K562 (cell line): Measurements from ENCODE around the gene SLC25A36. TPM values are rescaled to one million over a fixed set of nuclear protein-coding genes. Genes with fewer than 3 reads are reported as not detected.
"Not testable (repeated sequence)": the region's sequence is repeated elsewhere in the genome, so short reads cannot be mapped to it uniquely, and the experiment has no call there.

Source experiments
- ATAC-seq: fragments of 200-7000 bp; cut with Tn5 transposase; 3 replicates; pipeline ENCODE4 v1.9.1; 2020; ENCODE audit warnings: moderate library complexity
- BruUV-seq: library from RNA; stranded (reverse); fragments of 400-500 nt; replicated peaks from 2 replicates; lab custom pipeline; 2021; lab: Mats Ljungman, UMichigan
- CTCF ChIA-PET: fragments of 300-600 bp; formaldehyde crosslinking; extraction: SDS; loops from one replicate; lab custom pipeline; 2021; ENCODE audit warnings: low intra/inter-chr PET ratio; lab: Yijun Ruan, JAX
- POLR2A ChIA-PET: fragments of 300-600, 350-650 bp; sonication (Branson Sonifier 250); formaldehyde crosslinking; extraction: SDS; loops from one replicate; lab custom pipeline; 2021; ENCODE audit warnings: antibody characterized with exemption, inconsistent platforms; lab: Yijun Ruan, JAX
- DNase-seq, 4 experiments: peaks; one replicate each; pipeline versions ENCODE4 v3.0.0 to v3.0.0-alpha.2; 2011 to 2018; ENCODE audit warnings: low spot score in 3 of 4, mixed read lengths in 3 of 4; ENCODE audit errors: extremely low read depth in 1 of 4
- FAIRE-seq: peaks from 2 replicates; lab custom pipeline; 2011; peaks lifted over from hg19 to GRCh38; lab: Jason Lieb, UNC
- H2AFZ ChIP-seq: 2 replicates; pipeline ENCODE4 v1.6.0; 2011; ENCODE audit warnings: low read depth, low read length, control low read depth, inconsistent platforms
- H3K27ac ChIP-seq: fragments of 200-600 bp; 3 replicates; pipeline ENCODE4 v1.8.0; 2011; ENCODE audit warnings: low read depth, mild to moderate bottlenecking, control low read depth, inconsistent platforms, low read length, moderate library complexity, mixed read lengths; ENCODE audit errors: extremely low read depth
- H3K27me3 ChIP-seq, 2 experiments: fragments of 300-600 bp in 1 of 2; 2 replicates in 1 of 2; 3 replicates in 1 of 2; pipeline versions ENCODE4 v1.6.0 to v1.8.0; 2011; ENCODE audit warnings: inconsistent platforms in 2 of 2, low read length in 2 of 2, mild to moderate bottlenecking in 1 of 2, mixed read lengths in 1 of 2, moderate library complexity in 1 of 2; ENCODE audit not compliant: control insufficient read depth in 2 of 2, insufficient read depth in 2 of 2
- H3K36me3 ChIP-seq: fragments of 300-600 bp; 3 replicates; pipeline ENCODE4 v1.8.0; 2011; ENCODE audit warnings: mild to moderate bottlenecking, low read length, inconsistent platforms; ENCODE audit not compliant: control insufficient read depth, insufficient read depth
- H3K4me1 ChIP-seq, 2 experiments: fragments of 200-600 bp in 1 of 2; replicated peaks in 1 of 2; 2 replicates in 1 of 2; 3 replicates in 1 of 2; pipeline versions ENCODE4 v1.5.1 to v1.8.0; 2011; ENCODE audit warnings: inconsistent platforms in 2 of 2, low read length in 2 of 2, mild to moderate bottlenecking in 1 of 2, mixed read lengths in 1 of 2, moderate library complexity in 1 of 2; ENCODE audit not compliant: control insufficient read depth in 2 of 2, insufficient read depth in 2 of 2
- H3K4me2 ChIP-seq: 2 replicates; pipeline ENCODE4 v1.6.1; 2011; ENCODE audit warnings: low read length, control low read depth, inconsistent platforms, mixed read lengths; ENCODE audit not compliant: insufficient read depth
- H3K4me3 ChIP-seq: fragments of 200-600 bp; sonication (generic), shearing (Covaris generic); 2 replicates; pipeline ENCODE4 v1.5.1; 2016; ENCODE audit warnings: control low read depth, inconsistent platforms
- H3K79me2 ChIP-seq: fragments of 200-600 bp; 3 replicates; pipeline ENCODE4 v1.8.0; 2011; ENCODE audit warnings: low read length, inconsistent platforms; ENCODE audit not compliant: control insufficient read depth, insufficient read depth
- H3K9ac ChIP-seq, 2 experiments: 2 replicates each; pipeline versions ENCODE4 v1.6.0 to v1.6.1; 2011; ENCODE audit warnings: low read depth in 2 of 2, low read length in 2 of 2, control low read depth in 1 of 2, inconsistent platforms in 1 of 2, mild to moderate bottlenecking in 1 of 2, mixed read lengths in 1 of 2; ENCODE audit not compliant: insufficient read depth in 1 of 2
- H3K9me1 ChIP-seq: one replicate; pipeline ENCODE4 v1.6.0; 2011; ENCODE audit warnings: inconsistent platforms, mild to moderate bottlenecking, low read length, moderate library complexity; ENCODE audit not compliant: control insufficient read depth, insufficient read depth
- H3K9me3 ChIP-seq: replicated peaks from 2 replicates; pipeline ENCODE4 v1.5.1; 2011; ENCODE audit warnings: low read depth, low read length, inconsistent platforms; ENCODE audit not compliant: control insufficient read depth, insufficient read depth
- H4K20me1 ChIP-seq: replicated peaks from 2 replicates; pipeline ENCODE4 v1.6.1; 2011; ENCODE audit warnings: low read length, inconsistent platforms, mixed read lengths; ENCODE audit not compliant: control insufficient read depth, insufficient read depth
- CHD4 ChIP-seq: fragments of 200-600 bp; sonication (generic); IDR thresholded peaks from 3 replicates; pipeline ENCODE4 v1.6.1; 2012; ENCODE audit warnings: low read depth, mild to moderate bottlenecking, mixed read lengths, low read length, inconsistent platforms; ENCODE audit not compliant: insufficient read depth, insufficient replicate concordance, poor library complexity, severe bottlenecking
- CREB1 ChIP-seq, 2 experiments: sonication (generic) in 1 of 2; formaldehyde crosslinking in 1 of 2; IDR thresholded peaks; 2 replicates each; pipeline versions ENCODE4 v1.6.1 to v1.8.0; 2012 to 2022; ENCODE audit warnings: inconsistent platforms in 1 of 2, mild to moderate bottlenecking in 1 of 2, missing genetic modification reagents in 1 of 2, moderate library complexity in 1 of 2
- HNRNPL ChIP-seq: fragments of 200-400 bp; formaldehyde crosslinking; IDR thresholded peaks from 2 replicates; pipeline ENCODE4 v1.6.1; 2017; ENCODE audit warnings: low read depth, mild to moderate bottlenecking, low read length
- PTRF ChIP-seq: fragments of 450-650 bp; IDR thresholded peaks from 2 replicates; pipeline ENCODE4 v1.6.1; 2016; ENCODE audit warnings: mild to moderate bottlenecking, missing genetic modification characterization, missing compliant biosample characterization
- RHOXF2B ChIP-seq: fragments of 250-450 bp; sonication (Bioruptor Pico); conservative IDR thresholded peaks from 2 replicates; pipeline ENCODE4 v1.5.1; 2021
- SMC3 ChIP-seq: conservative IDR thresholded peaks from 2 replicates; pipeline ENCODE4 v1.6.1; 2011; ENCODE audit warnings: low read depth, low read length, improper control_type of control experiment; ENCODE audit not compliant: insufficient read depth
- SUPT5H ChIP-seq: fragments of 450-650 bp; IDR thresholded peaks from 2 replicates; pipeline ENCODE4 v1.6.1; 2016
- ZNF134 ChIP-seq: fragments of 250-450 bp; sonication (Bioruptor Pico); conservative IDR thresholded peaks from 2 replicates; pipeline ENCODE4 v1.4.0; 2020
- ZNF75A ChIP-seq: fragments of 450-650 bp; formaldehyde crosslinking; IDR thresholded peaks from 2 replicates; pipeline ENCODE4 v1.4.0; 2020; ENCODE audit warnings: mild to moderate bottlenecking
- WGBS: fragments of 100-300 bp; shearing (Covaris generic); methylation state at CpG from one replicate; pipeline ENCODE4 v1.1.6; 2016; ENCODE audit warnings: low coverage, mixed read lengths; ENCODE audit not compliant: insufficient coverage; ENCODE audit errors: missing lambda C conversion rate; 5-methylcytosine and 5-hydroxymethylcytosine counted together
- in situ Hi-C: fragments of 300-500 bp; cut with MboI; formaldehyde crosslinking; loops from 4 replicates; pipeline ENCODE4 v1.15.0; 2018; ENCODE audit warnings: inconsistent platforms, mixed read lengths
- intact Hi-C: fragments of 100-400 bp; cut with micrococcal nuclease; formaldehyde crosslinking; loops from 2 replicates; pipeline ENCODE4 v1.14.2; 2022
- polyA plus RNA-seq, 8 experiments: library from polyadenylated mRNA; depleted of rRNA in 4 of 8; stranded (reverse) in 5 of 8; unstranded in 3 of 8; fragments of >200 nt; fragmentation: Nextera tagmentation in 2 of 8; fragmentation: Illumina TruSeq in 1 of 8; extraction: Ambion mirVana in 2 of 8; extraction: Trizol in 1 of 8; gene quantifications; 2 replicates each; pipeline versions ENCODE4 v1.2.1 to v1.2.3, GENCODE V29; 2011 to 2014; ENCODE audit warnings: inconsistent platforms in 1 of 8, missing spikeins in 1 of 8
- total RNA-seq, 7 experiments: library from RNA; depleted of rRNA in 6 of 7; stranded (reverse); fragments of >200 nt in 6 of 7; fragmentation: Illumina TruSeq in 2 of 7; extraction: Trizol in 2 of 7; gene quantifications; 2 replicates each; pipeline versions ENCODE4 v1.2.1 to v1.2.3, GENCODE V29; 2011 to 2021; ENCODE audit warnings: low replicate concordance in 1 of 7
- TF ChIP-seq, protein P1 (sequence below): IDR thresholded peaks from 2 replicates; pipeline ENCODE4 v1.6.1; 2016; ENCODE audit warnings: missing genetic modification characterization, missing compliant biosample characterization
- TF ChIP-seq, protein P2 (sequence below): fragments of 450-650 bp; IDR thresholded peaks from 2 replicates; pipeline ENCODE4 v1.6.1; 2017; ENCODE audit warnings: antibody characterized with exemption, mild to moderate bottlenecking

SLC25A36 gene
- total and polyA plus RNA-seq, 9 of the 15 experiments (the other 6 are each of a cell fraction or from before 2014, with no cell fraction given): 12.0 to 95.3 (median 43.3) TPM

DNA sequence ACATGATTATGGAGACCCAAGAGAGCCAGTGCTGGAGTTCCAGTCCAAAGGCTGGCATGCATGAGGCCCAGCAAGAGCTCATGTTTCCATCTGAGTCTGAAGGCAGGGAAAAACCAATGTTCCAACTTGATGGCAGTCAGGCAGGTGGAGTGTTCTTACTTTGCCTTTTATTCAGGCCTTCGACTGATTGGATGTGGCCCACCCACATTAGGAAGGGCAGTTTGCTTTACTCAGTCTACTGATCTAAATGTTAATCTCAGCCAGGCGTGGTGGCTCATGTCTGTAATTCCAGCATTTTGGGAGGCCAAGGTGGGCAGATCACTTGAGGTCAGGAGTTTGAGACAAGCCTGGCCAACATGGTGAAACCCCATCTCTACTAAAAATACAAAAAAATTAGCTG, 53.2 kb downstream of the SLC25A36 start:
- H3K4me1 ChIP-seq, H3K27me3 ChIP-seq, BruUV-seq, H3K4me2 ChIP-seq, intact Hi-C loops, in situ Hi-C loops, CTCF ChIA-PET, H4K20me1 ChIP-seq, H3K36me3 ChIP-seq, H3K9me1 ChIP-seq, H3K79me2 ChIP-seq, H3K27ac ChIP-seq, H3K9ac ChIP-seq, H2AFZ ChIP-seq, H3K9me3 ChIP-seq, FAIRE-seq, DNase-seq, H3K4me3 ChIP-seq, POLR2A ChIA-PET, ATAC-seq: not testable (repeated sequence)
- WGBS: 0% methylated on average over 2 of the region's 2 CpGs
- TF ChIP-seq ZNF134 (CRISPR knock-in tag): peak; percentile 87

GRCh38 chr3:140995881-140996280, 54.2 kb downstream of the SLC25A36 start:
- WGBS: 0% methylated on average over 2 of the region's 2 CpGs
- Histone ChIP-seq H3K9me1 (no peaks in the 10 kb centered on the region), H3K4me3 (no peak overlapping the region), H3K27me3 (no peaks in the 10 kb centered on the region), H2AFZ (no peak overlapping the region), H3K9me3 (no peaks in the 10 kb centered on the region), H3K79me2 (no peaks in the 10 kb centered on the region), H3K4me1 (no peaks in the 10 kb centered on the region), H3K4me2 (no peak overlapping the region), H3K36me3 (no peaks in the 10 kb centered on the region), H4K20me1 (no peaks in the 10 kb centered on the region), H3K27ac (no peak overlapping the region), H3K9ac (no peak overlapping the region)
- ChIA-PET POLR2A (no interaction called here), CTCF (no interaction called here)
- in situ Hi-C loops: no loop called here
- no TSS peak for BruUV-seq
- DNase-seq: no peak
- no peak for FAIRE-seq
- no peak for ATAC-seq
- intact Hi-C loops: no loop called here
- TF ChIP-seq, protein P1, sequence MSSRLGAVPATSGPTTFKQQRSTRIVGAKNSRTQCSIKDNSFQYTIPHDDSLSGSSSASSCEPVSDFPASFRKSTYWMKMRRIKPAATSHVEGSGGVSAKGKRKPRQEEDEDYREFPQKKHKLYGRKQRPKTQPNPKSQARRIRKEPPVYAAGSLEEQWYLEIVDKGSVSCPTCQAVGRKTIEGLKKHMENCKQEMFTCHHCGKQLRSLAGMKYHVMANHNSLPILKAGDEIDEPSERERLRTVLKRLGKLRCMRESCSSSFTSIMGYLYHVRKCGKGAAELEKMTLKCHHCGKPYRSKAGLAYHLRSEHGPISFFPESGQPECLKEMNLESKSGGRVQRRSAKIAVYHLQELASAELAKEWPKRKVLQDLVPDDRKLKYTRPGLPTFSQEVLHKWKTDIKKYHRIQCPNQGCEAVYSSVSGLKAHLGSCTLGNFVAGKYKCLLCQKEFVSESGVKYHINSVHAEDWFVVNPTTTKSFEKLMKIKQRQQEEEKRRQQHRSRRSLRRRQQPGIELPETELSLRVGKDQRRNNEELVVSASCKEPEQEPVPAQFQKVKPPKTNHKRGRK (tag): no peak
- TF ChIP-seq CHD4: no peak
- TF ChIP-seq PTRF (tag): no peak
- TF ChIP-seq, protein P2, sequence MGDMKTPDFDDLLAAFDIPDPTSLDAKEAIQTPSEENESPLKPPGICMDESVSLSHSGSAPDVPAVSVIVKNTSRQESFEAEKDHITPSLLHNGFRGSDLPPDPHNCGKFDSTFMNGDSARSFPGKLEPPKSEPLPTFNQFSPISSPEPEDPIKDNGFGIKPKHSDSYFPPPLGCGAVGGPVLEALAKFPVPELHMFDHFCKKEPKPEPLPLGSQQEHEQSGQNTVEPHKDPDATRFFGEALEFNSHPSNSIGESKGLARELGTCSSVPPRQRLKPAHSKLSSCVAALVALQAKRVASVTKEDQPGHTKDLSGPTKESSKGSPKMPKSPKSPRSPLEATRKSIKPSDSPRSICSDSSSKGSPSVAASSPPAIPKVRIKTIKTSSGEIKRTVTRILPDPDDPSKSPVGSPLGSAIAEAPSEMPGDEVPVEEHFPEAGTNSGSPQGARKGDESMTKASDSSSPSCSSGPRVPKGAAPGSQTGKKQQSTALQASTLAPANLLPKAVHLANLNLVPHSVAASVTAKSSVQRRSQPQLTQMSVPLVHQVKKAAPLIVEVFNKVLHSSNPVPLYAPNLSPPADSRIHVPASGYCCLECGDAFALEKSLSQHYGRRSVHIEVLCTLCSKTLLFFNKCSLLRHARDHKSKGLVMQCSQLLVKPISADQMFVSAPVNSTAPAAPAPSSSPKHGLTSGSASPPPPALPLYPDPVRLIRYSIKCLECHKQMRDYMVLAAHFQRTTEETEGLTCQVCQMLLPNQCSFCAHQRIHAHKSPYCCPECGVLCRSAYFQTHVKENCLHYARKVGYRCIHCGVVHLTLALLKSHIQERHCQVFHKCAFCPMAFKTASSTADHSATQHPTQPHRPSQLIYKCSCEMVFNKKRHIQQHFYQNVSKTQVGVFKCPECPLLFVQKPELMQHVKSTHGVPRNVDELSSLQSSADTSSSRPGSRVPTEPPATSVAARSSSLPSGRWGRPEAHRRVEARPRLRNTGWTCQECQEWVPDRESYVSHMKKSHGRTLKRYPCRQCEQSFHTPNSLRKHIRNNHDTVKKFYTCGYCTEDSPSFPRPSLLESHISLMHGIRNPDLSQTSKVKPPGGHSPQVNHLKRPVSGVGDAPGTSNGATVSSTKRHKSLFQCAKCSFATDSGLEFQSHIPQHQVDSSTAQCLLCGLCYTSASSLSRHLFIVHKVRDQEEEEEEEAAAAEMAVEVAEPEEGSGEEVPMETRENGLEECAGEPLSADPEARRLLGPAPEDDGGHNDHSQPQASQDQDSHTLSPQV: no peak
- TF ChIP-seq SMC3: no peak
- no peak for TF ChIP-seq CREB1 (IDR thresholded peaks at IDR 0.05)
- no peak for TF ChIP-seq CREB1 (CRISPR knock-in tag; IDR thresholded peaks at IDR 0.05)
- no peak for TF ChIP-seq ZNF75A
- TF ChIP-seq SUPT5H: no peak
- no peak for TF ChIP-seq HNRNPL
- no peak for TF ChIP-seq RHOXF2B (CRISPR knock-in tag)
